Natural killer cell (primary cell): ENCODE results near the gene GUCY1A2. TPM values are rescaled to one million over a fixed set of nuclear protein-coding genes. Genes with fewer than 3 reads are reported as not detected.

Experiments
- ATAC-seq, 3 donors: fragments of 150-1000 bp in 2 of 3; fragments of 200-7000 bp in 1 of 3; cut with Tn5 transposase; 1 replicate in 1 of 3; 2 replicates in 2 of 3; pipeline ENCODE4 v1.10.0; 2021; ENCODE audit warnings: mild to moderate bottlenecking in 2 of 3, moderate library complexity in 2 of 3
- DNase-seq, 2 donors: peaks; one replicate each; pipeline versions ENCODE4 v3.0.0 to v3.0.0-alpha.2; 2013 to 2021; ENCODE audit warnings: mixed read lengths in 1 of 2
- H3K27ac ChIP-seq: one replicate; pipeline ENCODE4 v1.5.1; 2013; ENCODE audit warnings: mild to moderate bottlenecking, low read length
- H3K27me3 ChIP-seq: one replicate; pipeline ENCODE4 v1.6.1; 2013; ENCODE audit warnings: low read length; ENCODE audit not compliant: control insufficient read depth, insufficient read depth
- H3K36me3 ChIP-seq: one replicate; pipeline ENCODE4 v1.6.1; 2013; ENCODE audit warnings: low read length; ENCODE audit not compliant: control insufficient read depth, insufficient read depth
- H3K4me1 ChIP-seq: one replicate; pipeline ENCODE4 v1.6.1; 2013; ENCODE audit warnings: low read length; ENCODE audit not compliant: control insufficient read depth, insufficient read depth
- H3K4me3 ChIP-seq: one replicate; pipeline ENCODE4 v1.5.1; 2013; ENCODE audit warnings: low read length
- H3K9me3 ChIP-seq: one replicate; pipeline ENCODE4 v1.6.1; 2013; ENCODE audit warnings: low read length; ENCODE audit not compliant: control insufficient read depth, insufficient read depth
- H3K27ac Mint-ChIP-seq, 2 donors: one replicate each; pipeline ENCODE4 v1.8.0; 2022; ENCODE audit warnings: mild to moderate bottlenecking in 2 of 2, mixed read lengths in 2 of 2, moderate library complexity in 1 of 2
- H3K27me3 Mint-ChIP-seq, 2 donors: one replicate each; pipeline ENCODE4 v1.8.0; 2022; ENCODE audit warnings: low read depth in 2 of 2, mixed read lengths in 2 of 2
- H3K36me3 Mint-ChIP-seq: one replicate; pipeline ENCODE4 v1.8.0; 2022; ENCODE audit warnings: mixed read lengths
- H3K4me1 Mint-ChIP-seq, 2 donors: one replicate each; pipeline ENCODE4 v1.8.0; 2022; ENCODE audit warnings: mixed read lengths in 2 of 2
- H3K4me3 Mint-ChIP-seq: one replicate; pipeline ENCODE4 v1.8.0; 2022; ENCODE audit warnings: mild to moderate bottlenecking, moderate library complexity, mixed read lengths
- H3K9me3 Mint-ChIP-seq, 2 donors: one replicate each; pipeline ENCODE4 v1.8.0; 2022; ENCODE audit warnings: mixed read lengths in 2 of 2
- WGBS: methylation state at CpG from one replicate; pipeline ENCODE4 v1.1.7; 2013; ENCODE audit warnings: missing lambda C conversion rate; ENCODE audit not compliant: insufficient coverage; 5-methylcytosine and 5-hydroxymethylcytosine counted together
- intact Hi-C: fragments of 100-400 bp; cut with micrococcal nuclease; formaldehyde crosslinking; loops from one replicate; pipeline ENCODE4 v1.14.2; 2022
- total RNA-seq, 4 donors: library from RNA; stranded (reverse); fragments of 120-200 nt in 1 of 4; gene quantifications; one replicate each; pipeline versions ENCODE4 v1.2.3 to v1.2.4, GENCODE V29; 2013 to 2022
- TF ChIP-seq, protein P1 (sequence below): fragments of 200-600 bp; IDR thresholded peaks from one replicate; pipeline ENCODE4 v1.8.0; 2022; ENCODE audit warnings: antibody characterized with exemption

Gene GUCY1A2
- total RNA-seq, 3 donors from 2014 or later (not counting 1 experiment from before 2014, with no cell fraction given), result 0.15 TPM; not detected in 2

DNA sequence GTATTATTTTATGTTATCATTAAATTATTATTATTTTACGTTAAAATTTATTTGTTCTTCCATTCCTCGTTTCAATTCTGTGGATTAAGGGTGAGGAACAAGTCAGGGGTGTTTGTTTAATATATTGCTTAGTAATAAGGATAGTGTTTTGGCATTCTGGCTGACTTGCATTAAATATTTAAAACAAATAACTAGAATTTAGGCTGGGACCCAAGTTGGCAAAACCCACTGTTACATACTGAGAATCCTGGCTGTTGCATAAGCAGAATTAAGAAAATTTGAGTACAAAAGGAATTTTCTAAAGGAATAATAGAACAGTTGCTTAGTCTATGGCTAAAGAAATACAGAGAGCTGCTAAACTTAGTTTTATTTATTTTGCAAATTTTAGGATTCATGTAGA lies 196.4 kb downstream of the GUCY1A2 start:
- peaks cover 15 to 18% of the 10 kb centered on the region in 2 donors for H3K9me3 Mint-ChIP-seq
- Histone ChIP-seq H3K4me3 (no peak overlapping the region), H3K27ac (no peak overlapping the region), H3K27me3 (no peaks in the 10 kb centered on the region), H3K4me1 (no peaks in the 10 kb centered on the region), H3K9me3 (no peaks in the 10 kb centered on the region), H3K36me3 (no peaks in the 10 kb centered on the region)
- H3K27ac Mint-ChIP-seq, result no peak overlapping the region
- ATAC-seq, result no peak
- intact Hi-C loops, result no loop called here
- no peaks in the 10 kb centered on the region for H3K4me1 Mint-ChIP-seq
- TF ChIP-seq, protein P1, sequence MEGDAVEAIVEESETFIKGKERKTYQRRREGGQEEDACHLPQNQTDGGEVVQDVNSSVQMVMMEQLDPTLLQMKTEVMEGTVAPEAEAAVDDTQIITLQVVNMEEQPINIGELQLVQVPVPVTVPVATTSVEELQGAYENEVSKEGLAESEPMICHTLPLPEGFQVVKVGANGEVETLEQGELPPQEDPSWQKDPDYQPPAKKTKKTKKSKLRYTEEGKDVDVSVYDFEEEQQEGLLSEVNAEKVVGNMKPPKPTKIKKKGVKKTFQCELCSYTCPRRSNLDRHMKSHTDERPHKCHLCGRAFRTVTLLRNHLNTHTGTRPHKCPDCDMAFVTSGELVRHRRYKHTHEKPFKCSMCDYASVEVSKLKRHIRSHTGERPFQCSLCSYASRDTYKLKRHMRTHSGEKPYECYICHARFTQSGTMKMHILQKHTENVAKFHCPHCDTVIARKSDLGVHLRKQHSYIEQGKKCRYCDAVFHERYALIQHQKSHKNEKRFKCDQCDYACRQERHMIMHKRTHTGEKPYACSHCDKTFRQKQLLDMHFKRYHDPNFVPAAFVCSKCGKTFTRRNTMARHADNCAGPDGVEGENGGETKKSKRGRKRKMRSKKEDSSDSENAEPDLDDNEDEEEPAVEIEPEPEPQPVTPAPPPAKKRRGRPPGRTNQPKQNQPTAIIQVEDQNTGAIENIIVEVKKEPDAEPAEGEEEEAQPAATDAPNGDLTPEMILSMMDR, result no peak
- H3K27me3 Mint-ChIP-seq, result no peaks in the 10 kb centered on the region
- H3K4me3 Mint-ChIP-seq, result no peak overlapping the region
- no peak for DNase-seq
- no CpG with 5 or more reads among the region's 2 CpGs for WGBS
- H3K36me3 Mint-ChIP-seq, result peaks cover 17% of the 10 kb centered on the region

DNA sequence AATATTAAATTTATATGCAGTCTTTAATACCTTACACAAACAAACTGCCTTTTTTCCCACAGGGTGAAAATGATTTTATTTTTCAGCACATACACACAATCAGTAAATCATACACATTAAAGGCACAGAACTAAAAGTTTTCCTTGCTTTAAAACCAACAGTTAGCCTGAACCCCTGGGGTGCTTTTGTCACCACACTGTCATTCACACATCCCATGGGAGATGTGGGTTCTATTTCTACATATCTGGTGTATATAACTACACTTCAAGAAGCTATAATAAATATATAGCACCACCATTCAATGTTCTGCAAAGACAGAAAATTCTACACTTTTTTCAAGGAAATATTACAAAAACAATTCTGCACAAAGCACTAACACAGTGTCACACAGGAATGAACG lies 197.0 kb downstream of the GUCY1A2 start:
- Mint-ChIP-seq H3K27ac (no peak overlapping the region), H3K27me3 (no peaks in the 10 kb centered on the region), H3K9me3 (peaks cover 16 to 20% of the 10 kb centered on the region in 2 donors), H3K36me3 (peaks cover 17% of the 10 kb centered on the region), H3K4me1 (no peaks in the 10 kb centered on the region), H3K4me3 (no peak overlapping the region)
- ATAC-seq (no peak), DNase-seq (no peak)
- TF ChIP-seq, protein P1, result no peak
- H3K36me3 ChIP-seq, result no peaks in the 10 kb centered on the region
- no peak overlapping the region for H3K4me3 ChIP-seq
- H3K4me1 ChIP-seq, result no peaks in the 10 kb centered on the region
- intact Hi-C loops, result no loop called here
- no peaks in the 10 kb centered on the region for H3K27me3 ChIP-seq
- H3K9me3 ChIP-seq, result no peaks in the 10 kb centered on the region
- no peak overlapping the region for H3K27ac ChIP-seq
- WGBS, result no CpG with 5 or more reads among the region's 1 CpG

DNA sequence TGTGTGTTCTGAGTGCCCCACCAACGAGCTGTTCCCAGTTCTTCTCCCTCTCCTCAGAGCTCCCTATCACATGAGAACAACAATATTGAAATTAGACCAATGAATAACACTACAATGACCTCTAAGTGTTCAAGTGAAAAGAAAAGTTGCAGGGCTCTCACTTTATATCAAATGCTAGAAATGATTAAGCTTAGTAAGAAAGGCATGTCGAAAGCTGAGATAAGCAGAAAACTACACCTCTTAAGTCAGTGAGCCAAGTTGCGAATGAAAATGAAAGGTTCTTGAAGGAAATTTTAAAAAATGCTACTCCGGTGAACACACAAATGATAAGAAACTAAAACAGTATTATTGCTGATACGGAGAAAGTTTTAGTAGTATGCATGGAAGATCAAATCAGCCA lies 199.8 kb downstream of the GUCY1A2 start:
- intact Hi-C loops, result no loop called here
- H3K27ac Mint-ChIP-seq, result no peak overlapping the region
- H3K4me1 ChIP-seq, result no peaks in the 10 kb centered on the region
- WGBS, result 89% methylated on average over 5 of the region's 5 CpGs
- H3K36me3 Mint-ChIP-seq, result peaks cover 13% of the 10 kb centered on the region
- no peaks in the 10 kb centered on the region for H3K27me3 Mint-ChIP-seq
- DNase-seq (no peak), ATAC-seq (no peak)
- H3K27ac ChIP-seq, result no peak overlapping the region
- H3K4me3 ChIP-seq, result no peak overlapping the region
- no peaks in the 10 kb centered on the region for H3K4me1 Mint-ChIP-seq
- no peak overlapping the region for H3K4me3 Mint-ChIP-seq
- H3K36me3 ChIP-seq, result no peaks in the 10 kb centered on the region
- H3K27me3 ChIP-seq, result no peaks in the 10 kb centered on the region
- TF ChIP-seq, protein P1, result no peak
- peaks cover 17 to 22% of the 10 kb centered on the region in 2 donors for H3K9me3 Mint-ChIP-seq
- no peaks in the 10 kb centered on the region for H3K9me3 ChIP-seq

DNA sequence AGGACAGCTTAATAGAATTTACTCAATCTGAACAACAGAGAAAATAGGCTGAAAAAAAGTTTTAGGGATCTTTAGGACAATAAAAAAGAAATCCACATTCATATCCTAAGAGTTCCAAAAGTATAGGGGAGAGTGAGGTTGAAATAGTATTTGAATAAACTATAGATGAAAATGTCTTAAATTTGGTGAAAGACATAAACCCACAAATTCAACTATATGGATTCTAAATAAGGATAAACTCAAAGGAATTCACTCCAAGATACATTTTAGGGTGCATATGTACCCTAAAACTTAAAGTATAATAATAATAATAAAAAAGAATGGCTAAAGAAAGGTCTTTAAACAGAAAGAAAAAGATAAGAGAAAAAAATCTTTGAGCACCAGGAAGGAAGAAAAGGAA lies 203.1 kb downstream of the GUCY1A2 start:
- Histone ChIP-seq H3K27ac (no peak overlapping the region), H3K27me3 (no peaks in the 10 kb centered on the region), H3K4me3 (no peak overlapping the region), H3K9me3 (no peaks in the 10 kb centered on the region), H3K4me1 (no peaks in the 10 kb centered on the region), H3K36me3 (no peaks in the 10 kb centered on the region)
- H3K4me3 Mint-ChIP-seq, result no peak overlapping the region
- peaks cover 6% of the 10 kb centered on the region for H3K36me3 Mint-ChIP-seq
- no peaks in the 10 kb centered on the region for H3K4me1 Mint-ChIP-seq
- TF ChIP-seq, protein P1, result no peak
- H3K27ac Mint-ChIP-seq, result no peak overlapping the region
- peaks cover 17 to 18% of the 10 kb centered on the region in 2 donors for H3K9me3 Mint-ChIP-seq
- no peaks in the 10 kb centered on the region for H3K27me3 Mint-ChIP-seq
- intact Hi-C loops, result no loop called here
- no peak for ATAC-seq
- DNase-seq, result no peak
